Epidermal melanocyte (primary cell): ENCODE data around the gene KCNA10.
"Not testable (repeated sequence)": the region's sequence is repeated elsewhere in the genome, so short reads cannot be mapped to it uniquely, and the experiment has no call there.

Experiments used
- DNase-seq: peaks from one replicate; pipeline ENCODE4 v3.0.0; 2011; ENCODE audit warnings: low spot score; ENCODE audit not compliant: insufficient read length

Gene KCNA10

DNA sequence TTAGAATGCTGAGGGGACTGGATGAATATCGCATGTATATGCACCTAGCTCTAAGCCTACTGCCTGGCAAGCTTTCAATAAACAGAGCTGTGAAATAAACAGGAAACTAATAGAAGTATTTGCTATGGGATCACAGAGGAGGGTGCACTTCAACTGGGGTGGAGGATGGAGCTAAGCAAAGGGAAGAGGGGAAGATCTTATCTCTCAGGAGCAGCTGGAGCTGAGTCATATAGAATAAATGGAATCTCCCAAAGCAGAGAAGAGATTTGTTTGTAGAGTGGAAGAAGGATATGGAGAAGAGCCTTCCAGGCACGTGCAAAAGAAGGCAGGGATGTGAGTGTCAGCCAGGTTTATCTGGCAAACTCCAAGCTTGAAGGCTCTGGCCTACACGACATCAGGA, 17.0 kb upstream of the KCNA10 start:
- no peak for DNase-seq

DNA sequence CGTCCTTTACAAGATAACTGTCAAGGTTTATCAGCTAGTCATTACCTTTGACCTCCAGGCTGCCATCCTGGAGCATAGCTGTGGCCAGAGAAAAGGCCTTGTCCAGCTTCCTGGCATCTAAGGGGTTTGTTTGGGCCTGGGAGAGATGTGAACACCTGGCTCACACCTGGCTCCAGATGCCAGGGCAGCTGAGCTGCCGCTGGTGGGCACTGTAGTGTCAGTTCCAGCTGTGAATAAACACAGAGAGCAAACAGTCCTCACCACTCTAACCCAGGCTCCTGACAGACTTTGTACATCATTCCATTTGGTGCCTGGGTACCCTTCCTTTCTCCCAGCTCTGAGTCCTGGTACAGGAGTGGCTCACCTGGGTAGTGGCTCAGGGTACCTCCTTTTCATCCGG, 14.3 kb upstream of the KCNA10 start:
- DNase-seq: no peak

DNA sequence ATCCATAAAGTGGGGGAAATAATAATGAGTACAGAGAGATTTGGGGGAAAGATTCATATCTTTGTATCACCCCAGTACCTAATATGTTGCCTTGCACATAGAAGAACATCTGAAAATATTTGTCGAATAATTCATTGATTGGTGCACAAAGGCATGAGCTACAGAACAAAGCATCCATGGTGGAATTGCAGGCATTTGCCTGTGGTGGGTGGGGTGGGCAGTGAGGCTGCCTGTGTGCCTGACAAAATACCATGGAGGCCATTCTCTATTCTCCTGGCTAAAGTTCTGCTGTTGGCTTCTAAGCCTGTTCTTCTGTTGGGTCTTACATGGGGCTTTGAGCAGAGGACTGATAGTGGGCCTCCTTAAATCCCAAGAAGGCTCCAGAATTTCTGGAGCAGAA, 10.0 kb upstream of the KCNA10 start:
- no peak for DNase-seq

DNA sequence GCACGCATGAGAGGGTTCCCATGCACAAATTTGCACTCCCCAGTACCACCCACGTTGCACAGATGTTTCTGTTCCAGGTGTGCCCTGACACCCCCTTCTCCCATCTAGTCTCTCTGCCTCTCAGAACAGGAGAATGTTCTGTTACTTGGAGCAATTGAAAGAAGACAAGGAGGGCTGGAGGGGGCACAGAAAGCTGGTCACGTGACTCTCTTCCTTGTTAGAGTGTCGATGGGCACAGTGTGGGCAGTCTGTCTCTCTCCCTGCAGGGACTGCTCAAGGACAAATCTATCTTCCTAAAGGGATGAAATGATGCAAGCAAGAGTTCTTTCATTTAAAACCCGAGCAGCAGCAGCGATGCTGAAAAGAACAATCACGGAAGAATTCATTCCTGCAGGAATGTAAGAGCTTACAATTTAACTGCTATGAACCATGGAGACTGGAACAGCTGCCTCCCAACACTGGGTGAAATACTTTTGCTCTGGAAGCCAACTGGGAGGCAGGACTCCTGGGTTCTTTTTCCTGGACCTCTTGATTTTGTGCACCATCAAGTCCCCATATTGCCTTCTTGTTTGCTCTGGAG, 7.3 kb upstream of the KCNA10 start:
- DNase-seq: no peak

DNA sequence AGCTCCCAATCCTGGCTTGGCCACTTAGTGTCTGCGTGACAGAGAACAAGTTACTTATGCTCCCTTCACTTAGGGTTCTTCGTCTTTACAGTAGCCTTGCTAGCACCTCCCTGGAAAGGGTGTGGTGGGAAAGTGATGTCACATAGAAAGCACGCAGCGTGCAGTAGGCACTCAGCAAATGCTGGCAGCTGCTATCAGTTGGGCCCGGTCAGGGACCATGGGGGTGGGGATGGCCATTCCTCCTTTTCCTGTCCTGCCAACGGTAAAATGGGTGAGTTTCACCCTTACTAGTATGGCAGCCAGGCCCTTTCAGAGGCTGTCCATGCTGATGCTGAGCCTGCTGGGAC, 6.2 kb upstream of the KCNA10 start:
- no peak for DNase-seq

DNA sequence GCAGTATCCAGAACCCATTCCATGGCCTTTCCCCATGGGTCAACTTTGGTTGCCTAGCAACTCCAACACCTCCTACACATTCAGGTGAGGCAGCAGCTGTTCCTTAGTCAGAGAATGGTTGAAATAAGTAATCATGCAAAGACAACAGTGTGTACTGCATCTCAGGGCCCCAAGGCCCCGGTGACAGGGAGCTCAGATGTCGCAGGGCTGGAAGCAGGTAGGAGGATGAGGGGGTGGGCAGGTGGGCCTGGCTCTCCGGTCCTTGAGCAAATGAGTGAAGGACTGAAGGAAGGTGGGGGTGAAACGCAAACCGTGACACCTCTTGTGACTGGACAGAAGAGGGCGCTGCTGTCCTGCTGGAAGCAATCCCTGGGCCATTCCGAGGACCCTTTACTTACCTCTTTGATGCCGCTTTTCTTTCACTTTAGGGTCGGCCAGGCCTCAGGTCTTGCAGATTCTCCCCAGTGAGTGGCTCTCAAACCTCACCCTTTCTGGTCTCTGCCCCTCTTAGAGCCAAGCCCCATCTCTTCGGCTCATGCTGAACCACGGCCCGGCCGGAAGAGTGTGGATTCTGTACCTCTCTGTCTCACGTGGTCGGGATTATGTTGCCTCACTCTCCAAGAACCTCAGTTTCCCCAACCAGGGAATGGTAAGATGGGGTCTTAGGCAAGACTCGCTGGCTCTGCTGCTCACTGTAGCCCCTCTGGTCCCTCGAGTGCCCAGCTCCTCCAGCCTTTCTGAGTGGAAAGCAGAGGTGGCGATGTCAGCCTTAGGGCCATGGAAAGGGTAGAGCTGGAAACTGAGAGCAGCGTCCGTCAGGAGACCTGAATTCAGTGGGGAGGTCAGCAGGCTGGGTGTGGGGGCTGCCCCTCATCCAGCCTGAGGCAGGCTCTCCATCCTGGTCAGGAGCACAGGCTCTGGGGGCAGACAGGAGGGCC, 5.6 kb upstream of the KCNA10 start:
- peak; percentile 29 for DNase-seq

DNA sequence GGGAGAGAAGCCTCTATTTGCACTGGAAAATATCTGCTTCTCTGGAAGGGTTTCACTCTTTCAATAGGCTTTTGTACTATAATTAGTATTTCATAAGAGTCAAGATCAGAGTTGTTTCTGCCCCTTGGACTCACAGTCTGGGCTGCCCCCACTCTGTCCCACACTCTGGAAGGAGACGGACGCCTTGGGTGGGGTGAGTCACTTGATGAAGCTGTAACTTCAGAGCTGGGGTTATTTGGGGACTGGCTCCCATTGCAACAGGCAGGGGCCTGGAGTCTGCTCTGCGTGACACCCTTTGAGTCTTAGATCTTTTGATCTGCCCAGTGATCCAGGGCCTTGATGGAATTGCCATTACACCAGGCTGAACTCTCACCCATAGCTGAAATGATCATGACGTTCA, 4.0 kb upstream of the KCNA10 start:
- peak; percentile 29 for DNase-seq

DNA sequence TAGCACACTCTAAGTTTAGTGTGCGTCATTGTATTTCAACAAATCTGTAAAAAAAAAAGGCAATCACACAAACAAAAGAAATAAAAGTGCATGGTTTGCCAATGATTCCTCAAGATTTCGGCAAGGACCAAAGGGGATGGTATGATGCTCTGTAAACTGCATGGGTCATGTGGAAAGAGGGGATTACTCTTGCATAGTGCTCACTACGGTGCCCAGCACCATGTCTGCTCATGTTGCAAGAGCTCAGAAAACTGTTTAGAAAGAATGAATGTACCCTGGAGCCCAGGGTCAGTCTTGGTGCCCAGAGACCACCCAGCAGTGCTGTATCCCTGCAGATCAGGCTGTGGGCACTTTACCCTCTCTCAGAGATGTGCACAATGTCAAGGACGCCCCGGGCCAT, 3.6 kb upstream of the KCNA10 start:
- DNase-seq: no peak

DNA sequence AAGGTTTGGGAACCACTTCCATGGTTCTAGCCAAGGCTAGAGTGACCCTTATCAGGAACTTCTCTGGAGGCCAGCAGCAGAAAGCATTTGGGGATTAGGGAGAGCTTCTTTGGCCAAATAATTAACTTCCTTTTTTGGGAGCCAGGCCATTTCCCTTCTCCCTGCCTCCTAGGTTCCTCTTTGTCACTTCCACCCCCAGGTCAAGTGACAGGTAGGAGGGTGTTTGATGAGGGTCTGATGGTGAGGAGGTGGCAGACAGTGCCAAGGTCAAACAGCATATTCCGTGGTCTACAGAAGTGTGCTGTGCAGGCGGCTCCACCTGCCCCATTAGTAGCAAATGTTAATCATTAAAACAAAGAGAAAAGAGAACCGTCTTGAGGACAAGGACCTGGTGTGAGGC, 1.9 kb upstream of the KCNA10 start:
- DNase-seq: no peak

DNA sequence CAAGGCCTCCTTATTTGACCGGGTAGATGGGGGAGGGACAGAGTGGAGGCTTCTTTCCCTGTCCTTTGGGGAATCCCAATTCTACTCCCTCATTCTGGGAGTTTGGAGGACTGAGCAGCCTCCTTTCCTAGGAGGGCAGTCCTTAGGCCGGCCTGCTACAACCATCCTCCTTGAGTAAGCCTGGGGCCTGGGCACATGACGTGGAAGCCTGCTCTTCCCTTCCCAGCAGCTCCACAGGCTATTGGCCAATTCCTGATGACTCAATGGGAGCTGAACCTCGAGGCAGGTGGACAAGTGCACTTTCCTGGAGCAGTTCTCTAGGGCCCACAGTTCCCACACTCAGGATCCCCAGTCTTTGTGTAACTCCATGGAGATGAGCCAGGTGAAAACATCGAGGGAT, 3.1 kb downstream of the KCNA10 start:
- DNase-seq: no peak

DNA sequence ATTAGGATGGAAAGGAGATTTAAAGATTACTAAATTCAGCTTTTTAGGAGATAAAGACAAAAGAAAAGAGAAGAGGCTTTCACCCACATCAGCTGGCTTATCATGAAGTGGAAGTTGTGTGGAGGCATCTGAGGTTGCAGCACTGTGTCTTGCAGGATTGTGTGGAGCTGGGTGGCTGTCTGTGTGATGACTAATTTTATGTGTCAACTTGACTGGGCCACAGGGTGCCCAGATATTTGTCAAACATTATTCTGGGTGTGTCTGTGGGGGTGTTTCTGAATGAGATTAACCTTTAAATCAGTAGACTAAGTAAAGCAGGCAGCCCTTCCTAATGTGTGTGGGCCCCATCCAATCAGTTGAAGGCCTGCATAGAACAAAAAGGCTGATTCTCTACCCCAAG, 3.9 kb downstream of the KCNA10 start:
- DNase-seq: no peak

DNA sequence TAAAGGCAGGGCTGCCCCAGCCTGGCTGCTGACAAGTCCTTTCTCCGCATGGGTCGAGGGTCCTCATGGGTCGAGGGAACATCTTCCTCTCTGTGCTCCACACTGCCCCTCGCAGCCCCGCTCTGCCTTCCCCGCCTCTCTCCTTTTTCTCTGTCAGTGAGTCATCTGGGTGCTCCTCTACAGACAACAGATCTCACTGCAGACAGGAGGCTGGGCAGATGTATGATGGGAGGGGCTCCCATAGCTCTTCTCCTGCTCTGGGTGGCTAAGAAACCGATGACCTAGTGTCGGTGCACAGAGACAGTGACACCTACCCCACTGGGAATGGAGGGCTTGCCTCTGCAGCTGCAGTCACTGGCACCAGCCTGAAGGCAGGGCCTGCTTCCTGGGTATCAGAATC, 5.5 kb downstream of the KCNA10 start:
- no peak for DNase-seq

DNA sequence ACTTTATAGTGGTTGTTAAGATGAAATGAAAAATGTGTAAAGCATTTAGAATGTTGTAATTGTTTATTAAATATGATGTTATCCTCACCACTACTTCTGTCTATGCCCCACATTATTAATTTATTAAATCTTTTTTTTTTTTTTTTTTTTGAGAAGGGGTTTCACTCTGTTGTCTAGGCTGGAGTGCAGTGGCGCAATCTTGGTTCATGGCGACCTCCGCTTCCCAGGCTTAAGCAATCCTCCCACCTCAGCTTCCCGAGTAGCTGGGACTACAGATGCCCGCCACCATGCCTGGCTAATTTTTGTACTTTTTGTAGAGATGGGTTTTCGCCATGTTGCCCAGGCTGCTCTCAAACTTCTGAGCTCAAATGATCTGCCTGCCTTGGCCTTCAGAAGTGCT, 7.5 kb downstream of the KCNA10 start:
- no peak for DNase-seq

DNA sequence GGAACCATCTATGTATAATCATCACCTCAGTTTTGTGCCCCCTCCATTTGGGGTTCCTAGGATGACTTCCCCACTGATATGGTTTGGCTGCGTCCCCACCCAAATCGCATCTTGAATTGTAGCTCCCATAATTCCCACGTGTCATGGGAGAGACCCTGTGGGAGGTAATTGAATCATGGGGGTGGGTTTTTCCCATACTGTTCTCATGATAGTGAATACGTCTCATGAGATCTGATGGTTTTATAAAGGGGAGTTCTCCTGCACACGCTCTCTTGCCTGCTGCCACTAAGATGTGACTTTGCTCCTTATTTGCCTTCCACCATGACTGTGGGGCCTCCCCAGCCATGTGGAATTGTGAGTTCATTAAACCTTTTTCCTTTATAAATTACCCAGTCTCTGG, 8.1 kb downstream of the KCNA10 start:
- not testable (repeated sequence) for DNase-seq

DNA sequence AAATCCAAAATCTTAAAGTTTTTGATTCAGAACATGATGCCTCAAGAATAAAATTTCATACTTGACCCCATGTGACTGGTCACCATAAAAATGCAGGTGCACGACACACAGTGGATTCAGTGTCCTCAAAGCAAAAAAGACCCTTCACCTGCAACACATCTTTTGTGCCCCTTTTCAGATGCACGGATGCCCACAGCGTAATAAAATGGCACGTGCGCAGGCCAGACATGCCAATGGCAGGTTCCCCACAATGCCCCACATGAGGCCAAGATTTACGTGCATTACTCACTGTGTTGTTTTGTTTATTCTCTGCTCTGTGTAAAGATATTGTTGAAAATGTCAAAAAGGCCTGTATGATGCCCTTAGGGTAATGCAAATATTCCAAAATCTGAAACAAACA, 9.3 kb downstream of the KCNA10 start:
- no peak for DNase-seq

DNA sequence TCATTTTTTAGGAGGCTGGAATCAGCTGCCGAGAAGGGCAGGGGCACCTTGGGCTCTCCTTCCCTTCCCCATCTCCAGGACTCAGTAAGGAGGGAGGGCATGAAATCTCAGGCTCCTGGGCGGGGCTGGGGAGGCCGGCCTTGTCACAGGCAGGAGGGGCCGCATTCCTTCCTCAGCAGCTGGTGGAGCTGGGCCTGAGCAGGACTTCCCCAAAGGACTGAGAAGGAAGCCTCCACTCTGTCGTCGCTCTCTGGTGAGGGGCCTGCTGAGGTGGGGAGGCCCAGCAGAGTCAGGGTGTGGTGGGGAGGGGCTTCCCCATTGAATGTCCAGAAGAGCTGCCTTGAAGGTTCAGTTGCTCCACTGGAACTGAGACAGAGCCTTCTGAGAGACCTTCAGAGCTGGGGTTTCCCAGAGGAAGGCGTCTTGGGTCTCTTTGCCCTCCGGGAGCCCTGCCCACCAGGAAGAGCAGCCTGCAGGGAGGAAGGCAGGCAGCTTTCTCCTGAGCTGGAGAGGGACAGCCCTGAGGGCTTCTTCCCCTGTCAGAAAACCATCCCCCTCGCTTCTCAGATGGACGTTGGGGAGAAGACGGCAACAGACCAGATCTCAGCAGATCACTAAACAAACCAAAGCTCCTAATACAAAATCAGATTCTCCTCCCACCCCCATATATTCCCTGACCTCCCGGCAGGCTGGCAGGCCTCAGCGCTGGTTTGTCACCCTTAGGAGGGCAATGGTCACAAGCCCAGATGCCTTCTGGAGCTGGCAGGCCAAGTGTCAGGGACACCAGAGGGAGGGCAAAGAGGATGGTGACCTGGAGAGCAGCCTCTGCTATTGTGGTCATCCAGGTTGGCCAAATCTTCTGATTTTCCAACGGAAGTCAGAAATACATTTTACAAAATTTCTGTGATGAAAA, 10.7 kb downstream of the KCNA10 start:
- DNase-seq: no peak

DNA sequence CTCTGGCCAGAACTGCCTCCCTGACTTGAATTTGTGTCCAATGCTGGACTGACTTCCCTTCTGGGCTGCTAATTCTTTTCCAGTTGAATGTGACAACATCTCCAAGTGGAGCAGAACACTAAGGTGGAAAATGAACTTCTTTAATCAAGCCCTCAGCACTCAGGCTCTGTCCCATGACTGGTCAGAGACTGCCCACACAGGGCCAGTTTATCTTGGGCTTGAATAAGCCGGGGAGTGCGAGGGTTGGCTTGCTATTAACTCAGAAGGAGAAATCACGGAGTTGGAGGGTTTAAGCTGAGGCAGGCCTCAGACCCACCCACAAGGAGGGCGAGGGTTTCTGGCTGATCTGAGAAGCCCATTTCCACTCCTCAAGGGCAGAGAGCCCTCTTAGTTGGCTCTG, 12.4 kb downstream of the KCNA10 start:
- DNase-seq: no peak

DNA sequence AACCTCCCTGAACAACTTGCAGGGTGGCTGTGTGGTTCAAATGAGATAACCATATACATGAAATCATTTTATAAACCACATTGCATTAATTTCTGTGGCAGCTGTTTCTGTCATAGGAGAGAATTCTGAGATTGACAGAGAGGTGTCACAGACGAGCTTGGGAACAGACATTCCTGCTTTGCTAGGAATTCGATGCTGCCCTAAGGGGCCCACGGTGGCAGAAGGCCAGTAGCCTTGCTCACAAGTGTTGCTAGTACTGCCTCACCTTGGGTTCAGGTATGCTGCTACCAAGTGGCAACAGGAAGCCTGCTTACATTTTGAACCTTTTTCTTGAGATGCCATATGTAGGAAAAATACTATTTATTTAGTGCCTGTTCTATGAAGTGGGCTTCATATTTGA, 13.4 kb downstream of the KCNA10 start:
- no peak for DNase-seq

DNA sequence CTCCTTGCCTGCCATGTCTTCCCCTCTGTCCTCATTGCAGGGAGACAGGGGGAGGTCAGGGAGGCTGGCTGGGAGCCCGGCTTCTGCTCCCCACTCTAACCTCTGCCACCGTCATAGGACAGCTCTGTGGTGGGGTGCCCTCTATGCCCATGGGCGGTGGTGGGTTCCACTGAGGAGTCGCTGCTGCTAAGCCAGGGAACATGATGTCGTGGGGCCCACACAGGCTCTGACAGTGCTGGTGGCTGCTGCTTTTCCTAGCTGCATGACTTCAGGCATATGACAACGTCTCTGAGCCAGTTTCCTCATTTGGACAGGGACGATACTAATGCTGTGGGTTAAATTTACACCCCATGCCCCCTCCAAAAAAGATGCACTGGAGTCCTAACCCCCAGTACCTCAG, 14.7 kb downstream of the KCNA10 start:
- DNase-seq: no peak

DNA sequence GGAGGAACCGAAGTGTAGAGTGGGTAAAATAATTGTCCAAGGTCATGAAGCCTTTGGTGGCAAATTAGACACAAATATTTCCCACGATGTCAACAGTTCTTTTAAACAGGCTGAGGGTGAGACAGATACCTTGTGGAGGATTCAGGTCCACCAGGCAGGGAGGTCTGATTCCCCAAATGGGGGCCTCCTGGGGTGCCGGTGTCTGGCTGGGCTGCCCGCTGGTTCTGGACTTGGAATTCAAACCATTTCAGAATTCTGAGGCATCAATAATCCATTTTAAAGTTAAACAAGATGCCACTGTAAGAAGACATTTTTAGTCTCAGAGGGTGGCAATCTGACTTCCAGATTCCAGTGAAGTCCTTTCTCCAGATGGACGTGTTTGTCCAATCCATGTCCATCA, 15.5 kb downstream of the KCNA10 start:
- DNase-seq: no peak

DNA sequence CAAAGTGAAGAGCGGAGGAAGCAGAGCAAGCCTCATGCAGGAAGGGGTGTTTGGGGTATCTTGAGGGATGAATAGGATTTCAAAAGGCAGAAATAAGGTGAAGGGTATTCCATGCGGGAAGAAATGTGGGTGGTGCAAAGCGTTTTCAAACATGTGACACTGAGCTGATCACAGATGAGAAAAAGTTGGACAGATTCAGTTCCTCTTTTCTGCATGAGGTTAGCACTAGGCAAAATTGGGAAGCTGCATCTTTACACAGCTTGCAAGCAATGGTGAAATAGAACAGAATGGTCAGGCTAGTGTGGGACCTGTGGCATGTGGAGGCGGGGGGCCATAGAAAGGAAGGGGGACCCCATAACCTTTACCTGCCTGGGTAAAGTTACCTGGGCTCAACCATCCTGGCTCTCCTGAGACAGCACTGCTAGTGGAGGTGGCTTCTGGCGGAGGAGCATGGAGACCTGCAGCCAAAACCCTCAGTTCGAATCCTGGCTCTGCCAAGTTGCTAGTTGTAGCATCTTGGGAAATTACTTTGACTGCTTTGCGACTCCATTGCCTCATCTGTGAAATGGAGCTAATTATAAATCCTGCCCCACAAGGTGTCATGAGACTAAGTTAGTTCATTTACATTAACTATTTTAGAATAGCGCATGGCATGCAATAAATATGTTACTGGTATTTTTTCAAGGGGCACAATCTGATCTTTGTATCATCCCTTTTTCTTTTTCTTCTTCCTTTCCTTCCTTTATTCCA, 16.4 kb downstream of the KCNA10 start:
- DNase-seq: no peak
